OCI-LY1 (cell line): ENCODE measurements around the gene HLA-DQA1.
"Not testable (repeated sequence)": the region's sequence is repeated elsewhere in the genome, so short reads cannot be mapped to it uniquely, and the experiment has no call there.

Source experiments
- EZH2 ChIP-seq: fragments of 200-600 bp; sonication (generic), shearing (Covaris generic); IDR thresholded peaks from 2 replicates; pipeline ENCODE4 v1.8.0; 2017; ENCODE audit warnings: borderline replicate concordance, mixed run types, mild to moderate bottlenecking, antibody characterized with exemption, low read length, moderate library complexity, mixed read lengths
- TF ChIP-seq, protein P1 (sequence below): fragments of 200-600 bp; sonication (generic), shearing (Covaris generic); IDR thresholded peaks from 2 replicates; pipeline ENCODE4 v1.5.1; 2017; ENCODE audit warnings: mild to moderate bottlenecking, antibody characterized with exemption, low read length, moderate library complexity, mixed read lengths

DNA sequence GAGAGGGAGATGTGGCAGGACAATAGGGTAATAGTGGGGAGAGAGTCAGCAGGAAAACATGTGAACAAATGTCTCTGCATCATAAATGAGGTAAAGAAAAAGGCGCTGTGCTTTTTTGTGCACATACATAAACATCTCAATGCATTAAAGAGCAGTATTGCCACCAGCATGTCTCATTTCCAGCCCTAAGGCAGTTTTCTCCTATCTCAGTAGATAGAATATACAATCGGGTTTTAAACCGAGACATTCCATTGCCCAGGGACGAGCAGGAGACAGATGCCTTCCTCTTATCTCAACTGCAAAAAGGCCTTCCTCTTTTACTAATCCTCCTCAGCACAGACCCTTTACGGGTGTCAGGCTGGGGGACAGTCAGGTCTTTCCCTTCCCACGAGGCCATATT is 20.1 kb downstream of the HLA-DQA1 start:
- TF ChIP-seq, protein P1, sequence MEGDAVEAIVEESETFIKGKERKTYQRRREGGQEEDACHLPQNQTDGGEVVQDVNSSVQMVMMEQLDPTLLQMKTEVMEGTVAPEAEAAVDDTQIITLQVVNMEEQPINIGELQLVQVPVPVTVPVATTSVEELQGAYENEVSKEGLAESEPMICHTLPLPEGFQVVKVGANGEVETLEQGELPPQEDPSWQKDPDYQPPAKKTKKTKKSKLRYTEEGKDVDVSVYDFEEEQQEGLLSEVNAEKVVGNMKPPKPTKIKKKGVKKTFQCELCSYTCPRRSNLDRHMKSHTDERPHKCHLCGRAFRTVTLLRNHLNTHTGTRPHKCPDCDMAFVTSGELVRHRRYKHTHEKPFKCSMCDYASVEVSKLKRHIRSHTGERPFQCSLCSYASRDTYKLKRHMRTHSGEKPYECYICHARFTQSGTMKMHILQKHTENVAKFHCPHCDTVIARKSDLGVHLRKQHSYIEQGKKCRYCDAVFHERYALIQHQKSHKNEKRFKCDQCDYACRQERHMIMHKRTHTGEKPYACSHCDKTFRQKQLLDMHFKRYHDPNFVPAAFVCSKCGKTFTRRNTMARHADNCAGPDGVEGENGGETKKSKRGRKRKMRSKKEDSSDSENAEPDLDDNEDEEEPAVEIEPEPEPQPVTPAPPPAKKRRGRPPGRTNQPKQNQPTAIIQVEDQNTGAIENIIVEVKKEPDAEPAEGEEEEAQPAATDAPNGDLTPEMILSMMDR, result not testable (repeated sequence)
- TF ChIP-seq EZH2, result not testable (repeated sequence)
